Fibroblast of skin of back (primary cell): Measurements from ENCODE around the gene GTF2IRD1.
A peak's percentile ranks its signal among the peaks of the same experiment; 100 is the strongest.
"Not testable (repeated sequence)": the region's sequence is repeated elsewhere in the genome, so short reads cannot be mapped to it uniquely, and the experiment has no call there.

ENCODE experiments used
- DNase-seq: peaks from one replicate; pipeline ENCODE4 v3.0.0-alpha.2; 2013

The GTF2IRD1 gene

DNA sequence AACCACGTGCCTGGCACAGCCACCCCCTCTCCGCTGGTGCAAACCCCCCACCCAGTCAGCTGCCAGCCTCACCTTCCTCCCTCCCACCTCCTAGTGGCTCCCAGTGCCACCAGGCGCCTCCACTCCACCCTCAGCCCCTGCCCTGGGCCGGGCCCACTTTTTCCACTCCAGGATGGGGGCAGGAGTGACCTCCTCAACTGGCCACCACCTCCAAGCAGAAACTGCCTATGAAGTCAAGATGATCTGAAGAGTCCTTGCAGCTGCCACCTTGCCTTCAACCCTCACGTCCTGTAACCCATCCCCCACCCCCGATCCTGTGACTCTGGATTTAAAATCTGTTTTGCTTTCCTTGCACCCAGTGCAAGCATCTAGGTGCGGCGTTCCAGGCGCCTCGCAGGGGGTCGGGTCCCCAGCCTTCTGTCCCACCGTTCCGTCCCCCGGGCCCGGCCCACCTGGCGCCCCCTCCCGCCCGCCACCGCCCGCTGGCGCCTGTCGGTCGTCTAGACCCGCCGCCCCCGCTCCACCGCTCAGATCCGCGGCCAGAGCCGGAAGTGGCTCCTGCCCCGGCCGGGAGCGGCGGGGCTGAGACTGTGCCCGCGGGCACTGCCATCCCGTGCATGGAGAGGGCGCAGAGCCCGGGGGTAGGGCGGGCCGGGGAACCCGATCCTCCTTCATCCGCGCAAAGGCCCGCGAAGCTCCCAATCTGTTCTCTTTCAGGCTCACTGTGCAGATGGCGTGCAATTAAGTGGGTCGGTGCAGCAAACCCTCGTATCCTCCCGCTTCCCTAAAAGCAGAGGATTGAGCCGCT is 152.6 kb downstream of the GTF2IRD1 start:
- DNase-seq = peak; percentile 30

DNA sequence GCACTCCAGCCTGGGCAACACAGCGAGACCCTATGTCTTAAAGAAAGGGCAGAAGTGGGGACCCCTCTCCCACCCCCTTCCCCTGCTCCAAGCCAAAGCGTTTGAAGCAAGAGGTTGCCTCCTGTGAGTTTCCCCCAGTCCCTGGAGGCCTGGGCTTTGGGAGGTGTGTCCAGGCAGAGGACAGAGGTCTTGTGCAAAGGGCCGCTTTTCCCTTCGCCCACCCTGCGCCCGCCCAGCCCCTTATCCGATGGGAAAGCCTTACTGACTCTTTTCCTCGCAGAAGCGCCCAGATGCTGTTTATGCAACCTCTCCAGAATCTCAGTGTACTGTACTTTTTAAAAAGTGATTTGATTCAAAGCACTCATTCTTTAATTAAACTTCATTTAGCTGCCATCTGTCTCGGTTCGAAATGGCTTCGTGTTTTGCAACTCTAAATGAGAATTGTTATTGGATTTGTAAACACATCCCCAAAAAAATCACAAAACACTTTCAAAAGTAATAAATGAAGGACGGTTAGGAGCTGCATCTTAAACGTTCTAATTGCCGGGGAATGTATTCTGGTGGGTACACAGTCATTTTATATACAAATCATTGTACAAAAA is 153.3 kb downstream of the GTF2IRD1 start:
- DNase-seq = no peak

DNA sequence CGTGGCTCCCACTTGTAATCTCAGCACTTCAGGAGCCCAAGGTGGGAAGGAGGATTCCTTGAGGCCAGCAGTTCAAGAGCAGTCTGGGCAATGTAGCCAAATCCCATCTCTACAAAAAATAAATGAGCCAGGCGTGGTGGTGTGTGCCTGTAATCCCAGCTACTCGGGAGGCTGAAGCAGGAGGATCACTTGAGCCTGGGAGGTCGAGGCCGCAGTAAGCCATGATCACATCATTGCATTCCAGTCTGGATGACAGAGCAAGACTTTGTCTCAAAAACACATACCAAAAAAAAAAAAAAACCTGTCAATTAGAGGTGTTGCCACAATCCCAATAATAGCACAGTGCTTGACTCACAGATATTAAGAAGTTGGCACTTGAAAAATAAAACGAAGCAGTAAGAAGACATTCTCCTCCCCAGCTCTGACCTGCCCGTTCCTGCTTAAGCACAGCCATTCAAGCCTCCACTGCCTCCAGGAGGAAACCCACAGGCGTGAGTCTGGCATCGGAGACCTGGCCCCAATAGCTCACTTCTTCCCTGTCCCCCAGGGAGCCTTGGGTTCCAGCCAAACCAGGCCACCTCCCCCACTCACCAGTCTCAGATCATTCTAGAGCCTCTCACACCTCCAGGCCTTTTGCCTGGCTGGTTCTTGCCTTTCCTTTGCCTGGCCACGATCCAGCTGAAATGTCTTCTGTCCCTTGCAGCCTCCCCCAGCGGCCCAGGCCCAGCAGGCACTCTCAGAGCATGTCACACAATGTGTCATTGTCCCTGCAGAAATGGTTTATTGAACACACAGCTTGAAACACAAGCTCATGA is 158.5 kb downstream of the GTF2IRD1 start:
- peak; percentile 53 for DNase-seq

DNA sequence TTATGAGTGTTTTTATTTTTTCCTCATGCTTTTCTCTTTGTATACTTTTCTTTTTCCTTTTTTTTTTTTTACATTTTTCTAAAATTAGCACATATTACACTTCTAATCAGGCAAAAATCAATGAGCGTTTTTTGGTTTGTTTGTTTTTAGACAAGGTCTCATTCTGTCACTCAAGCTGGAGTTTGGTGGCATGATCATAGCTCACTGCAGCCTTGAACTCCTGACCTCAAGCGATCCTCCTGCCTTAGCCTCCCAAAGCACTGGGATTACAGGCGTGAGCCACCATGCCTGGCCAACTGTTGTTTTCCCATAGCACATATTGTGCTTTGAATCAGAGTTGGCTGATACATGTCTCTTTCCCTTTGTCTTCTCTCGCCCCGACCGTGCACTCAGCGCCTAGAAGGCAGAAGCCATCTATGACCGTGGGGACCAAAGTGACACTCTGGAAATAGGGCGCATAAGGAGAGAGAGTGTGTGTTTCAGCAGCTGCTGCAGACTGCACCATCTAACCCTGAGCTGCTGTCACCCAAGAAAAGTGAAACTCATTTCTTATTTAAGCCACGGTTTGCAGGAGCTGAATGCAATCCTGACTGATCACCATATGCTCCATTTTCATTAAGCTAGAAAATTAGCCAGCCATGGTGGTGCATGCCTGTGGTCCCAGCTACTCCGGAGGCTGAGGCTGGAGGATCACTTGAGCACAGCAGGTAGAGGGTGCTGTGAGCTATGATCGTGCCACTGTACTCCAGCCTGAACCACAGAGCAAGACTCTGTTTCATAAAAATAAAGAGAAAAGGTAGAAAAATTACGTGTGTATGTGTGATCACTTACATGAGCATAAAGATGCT is 162.5 kb downstream of the GTF2IRD1 start:
- no peak for DNase-seq

DNA sequence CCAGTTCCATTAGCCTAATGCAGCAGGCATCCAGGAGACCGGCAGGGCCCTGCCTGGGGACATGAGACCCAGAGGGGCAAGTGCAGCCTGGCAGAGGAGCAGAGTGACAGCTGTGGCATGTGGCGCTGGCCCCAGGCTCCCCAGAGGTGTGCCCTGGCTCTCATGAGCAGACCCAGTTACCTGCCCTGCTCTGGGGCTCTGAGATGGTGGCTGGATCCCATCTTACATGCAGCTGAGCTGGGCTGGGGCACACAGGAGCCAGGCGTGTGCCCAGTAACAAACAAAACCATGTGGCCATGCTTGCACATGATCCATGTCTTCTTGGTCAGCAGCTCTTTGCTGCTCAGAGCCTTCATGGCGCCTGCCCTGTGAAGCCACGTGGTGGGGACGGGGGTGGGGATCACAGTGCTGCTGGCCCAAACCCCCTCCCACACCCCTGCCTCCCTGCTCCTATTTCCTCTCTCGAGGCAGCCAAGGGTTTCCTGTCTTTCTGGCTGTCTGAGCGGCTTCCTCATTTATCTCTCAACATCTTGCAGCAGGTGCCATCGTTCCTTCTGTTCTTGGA is 163.6 kb downstream of the GTF2IRD1 start:
- no peak for DNase-seq

DNA sequence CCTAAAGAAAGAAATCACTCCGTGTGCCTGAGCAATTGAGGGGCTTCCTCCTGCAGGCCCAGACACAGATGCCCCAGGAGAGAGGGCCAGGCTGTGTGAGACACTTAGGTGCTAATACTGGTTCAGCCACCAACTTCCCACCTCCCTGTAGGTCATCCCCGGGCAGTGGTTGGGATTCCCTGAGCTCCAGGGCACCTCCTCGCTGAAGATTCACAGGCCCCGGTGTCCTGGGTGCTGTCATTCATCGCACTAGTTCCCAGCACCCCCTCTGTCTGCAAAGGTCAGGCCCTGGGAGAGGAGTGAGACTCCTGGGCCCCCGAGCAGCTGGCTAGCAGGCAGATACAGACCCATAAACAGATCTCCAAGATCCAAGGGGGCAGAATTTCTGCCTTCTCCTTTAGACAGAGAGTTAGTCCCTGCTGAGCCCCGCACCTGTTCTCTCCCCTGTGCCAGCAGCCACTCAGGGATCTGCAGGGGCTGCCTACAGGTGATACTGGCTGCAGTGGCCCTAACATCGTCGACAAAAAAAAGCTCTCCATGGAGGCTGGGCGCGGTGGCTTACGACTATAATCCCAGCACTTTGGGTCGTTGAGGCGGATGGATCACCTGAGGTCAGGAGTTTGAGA is 165.6 kb downstream of the GTF2IRD1 start:
- no peak for DNase-seq

DNA sequence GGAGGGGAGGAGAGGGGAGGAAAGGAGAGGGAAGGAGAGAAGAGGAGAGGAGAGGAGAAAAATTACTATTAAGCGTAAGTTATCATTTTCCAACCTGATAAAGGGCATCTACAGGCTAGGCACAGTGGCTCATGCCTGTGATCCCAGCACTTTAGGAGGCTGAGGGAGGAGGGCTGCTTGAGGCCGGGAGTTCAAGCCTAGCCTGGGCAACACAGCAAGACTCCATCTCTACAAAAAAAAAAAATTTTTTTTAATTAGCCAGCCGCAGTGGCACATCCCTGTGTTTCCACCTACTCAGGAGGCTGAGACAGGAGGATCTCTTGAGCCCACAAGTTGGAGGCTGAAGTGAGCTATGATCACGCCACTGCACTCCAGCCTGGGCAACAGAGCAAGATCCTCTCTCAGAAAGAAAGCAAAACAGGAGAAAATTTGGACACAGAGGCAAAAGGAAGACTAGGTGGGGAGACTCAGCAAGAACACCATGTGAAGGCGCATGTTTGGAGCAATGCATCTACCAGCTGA is 168.6 kb downstream of the GTF2IRD1 start:
- DNase-seq = no peak

DNA sequence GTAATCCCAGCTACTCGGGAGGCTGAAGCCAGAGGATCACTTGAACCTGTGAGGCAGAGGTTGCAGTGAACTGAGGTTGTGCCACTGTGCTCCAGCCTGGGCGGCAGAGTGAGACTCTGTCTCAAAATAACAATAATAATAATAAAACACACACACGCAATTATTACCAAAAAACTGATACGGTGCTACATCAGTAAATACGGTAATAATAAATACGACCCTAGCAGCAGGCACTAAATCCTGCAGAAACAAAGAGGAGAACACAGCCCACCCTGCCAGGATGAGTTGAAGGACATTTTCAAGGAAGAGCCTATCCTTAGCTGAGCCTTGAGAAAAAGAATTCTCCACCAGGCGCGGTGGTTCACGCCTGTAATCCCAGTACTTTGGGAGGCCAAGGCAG is 169.4 kb downstream of the GTF2IRD1 start:
- DNase-seq = no peak

DNA sequence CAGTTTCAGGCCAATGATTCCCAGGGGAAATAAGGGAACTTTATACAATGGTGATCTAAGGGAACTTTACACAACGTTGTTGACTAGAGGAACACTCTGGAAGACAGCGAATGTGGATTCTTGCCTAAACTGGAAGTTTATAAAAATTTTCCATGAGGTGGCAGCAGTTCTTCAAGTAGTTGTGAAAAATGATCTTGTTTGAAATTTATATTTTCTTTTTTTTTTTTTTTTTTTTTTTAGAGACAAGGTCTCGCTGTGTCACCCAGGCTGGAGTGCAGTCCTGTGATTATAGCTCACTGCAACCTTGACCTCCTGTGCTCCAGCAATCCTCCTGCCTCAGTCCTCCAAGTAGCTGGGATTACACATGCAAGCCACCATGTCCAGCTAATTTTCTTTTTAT is 171.7 kb downstream of the GTF2IRD1 start:
- DNase-seq = peak; percentile 53

DNA sequence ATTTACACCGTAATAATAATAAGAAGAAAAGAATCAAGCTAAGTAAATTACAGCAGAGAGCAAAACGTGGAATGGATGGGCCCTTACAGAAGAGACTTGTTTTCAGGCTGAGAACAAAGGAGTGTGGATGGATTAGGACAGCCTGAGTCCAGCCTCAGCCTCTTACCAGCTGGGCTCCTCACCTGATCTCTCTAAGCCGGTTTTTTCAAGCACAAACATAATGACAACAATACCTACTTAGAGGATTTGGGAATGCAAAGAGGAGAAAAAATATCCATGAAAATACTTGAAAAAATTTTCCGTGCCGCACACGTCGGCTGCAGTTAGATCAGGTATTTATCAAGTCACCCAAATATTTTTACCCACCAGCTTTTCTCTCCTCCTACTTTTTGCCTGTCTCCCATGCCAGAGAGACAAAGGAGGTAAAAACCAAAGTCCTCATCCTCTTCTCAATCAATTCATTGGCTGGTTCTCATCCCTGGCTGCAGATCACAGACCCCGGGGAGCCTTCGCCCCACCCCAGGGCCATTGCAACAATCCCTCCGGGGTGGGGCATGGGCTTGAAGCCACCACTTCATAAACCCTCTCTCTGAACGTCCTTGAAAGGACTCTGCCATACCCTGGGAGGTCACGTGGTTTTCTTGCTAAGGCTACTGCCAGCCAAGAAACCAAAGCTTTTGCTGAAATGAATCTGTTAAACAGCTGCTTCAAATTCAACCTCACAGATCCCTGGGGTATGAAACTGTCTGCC is 174.1 kb downstream of the GTF2IRD1 start:
- peak; percentile 27 for DNase-seq

DNA sequence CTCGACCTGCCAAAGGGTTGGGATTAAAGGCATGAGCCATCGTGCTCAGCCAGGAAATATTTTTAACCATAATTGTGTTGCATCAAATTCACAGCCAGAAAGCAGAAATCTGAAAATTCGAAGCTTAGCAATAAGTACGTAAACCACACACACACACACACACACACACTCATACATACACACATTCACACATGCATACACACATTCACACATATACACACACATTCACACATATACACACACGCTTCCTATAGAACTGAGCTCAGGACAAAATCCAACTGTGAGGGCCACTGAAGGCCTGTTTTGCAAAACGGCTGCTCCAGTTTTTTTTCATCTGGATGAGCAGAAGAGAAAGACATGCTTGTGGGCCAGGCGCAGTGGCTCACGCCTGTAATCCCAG is 178.8 kb downstream of the GTF2IRD1 start:
- DNase-seq = no peak

DNA sequence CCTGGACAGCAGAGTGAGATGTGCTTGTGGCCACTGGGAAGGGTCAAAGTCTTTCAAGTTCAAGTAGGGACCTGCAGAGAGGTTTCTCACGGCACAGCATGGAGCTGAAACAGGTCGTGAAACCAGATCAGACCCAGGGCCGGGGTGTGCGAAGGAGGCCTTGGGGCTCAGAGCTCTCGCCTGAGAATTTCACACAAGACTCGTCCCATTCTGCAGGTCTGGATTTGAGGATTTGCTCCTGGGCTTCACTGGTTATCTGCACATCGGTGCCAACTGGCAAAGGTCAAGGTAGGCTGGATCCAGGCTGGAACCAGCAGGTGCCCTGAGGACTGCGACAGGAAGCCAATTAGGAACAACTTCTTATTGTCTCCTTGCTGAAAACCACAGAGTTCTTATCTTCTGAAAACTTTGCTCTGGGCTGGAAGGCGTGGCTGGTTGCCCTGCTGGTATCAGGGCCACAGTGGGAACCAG is 179.8 kb downstream of the GTF2IRD1 start:
- DNase-seq = no peak

DNA sequence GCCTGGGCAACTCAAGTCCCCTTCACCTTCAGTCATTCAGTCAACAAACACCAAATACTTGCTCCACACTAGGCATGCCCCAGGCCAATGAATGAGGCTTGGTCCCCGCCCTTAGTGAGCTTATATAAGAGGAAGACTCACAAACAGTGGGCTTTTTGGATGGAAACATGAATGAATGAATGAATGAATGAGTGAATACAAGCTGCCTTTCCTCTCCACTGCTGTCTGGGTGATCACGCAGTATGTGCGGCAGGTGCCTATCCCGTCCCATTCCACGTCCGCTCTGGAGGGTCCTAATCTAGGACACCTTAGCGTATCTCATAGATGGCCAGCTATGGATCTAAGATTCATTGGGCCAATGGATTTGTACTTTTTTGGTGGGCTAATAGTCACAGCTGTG is 184.0 kb downstream of the GTF2IRD1 start:
- no peak for DNase-seq

DNA sequence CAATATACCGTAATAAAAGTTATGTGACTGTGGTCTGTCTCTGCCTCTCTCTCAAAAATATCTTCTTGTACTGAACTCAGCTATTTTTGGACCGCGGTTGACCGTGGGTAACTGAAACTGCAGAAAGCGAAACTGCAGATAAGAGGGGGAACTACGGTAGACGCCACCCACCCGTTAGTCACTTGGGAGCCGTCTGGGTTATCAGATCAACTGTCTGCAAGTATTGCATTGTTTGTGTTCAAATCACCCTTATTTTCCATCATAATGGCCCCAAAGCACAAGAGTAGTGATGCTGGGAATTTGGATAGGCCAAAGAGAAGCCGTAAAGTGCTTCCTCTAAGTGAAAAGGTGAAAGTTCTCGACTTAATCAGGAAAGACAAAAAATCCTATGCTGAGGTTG is 196.3 kb downstream of the GTF2IRD1 start:
- DNase-seq = peak; percentile 45

DNA sequence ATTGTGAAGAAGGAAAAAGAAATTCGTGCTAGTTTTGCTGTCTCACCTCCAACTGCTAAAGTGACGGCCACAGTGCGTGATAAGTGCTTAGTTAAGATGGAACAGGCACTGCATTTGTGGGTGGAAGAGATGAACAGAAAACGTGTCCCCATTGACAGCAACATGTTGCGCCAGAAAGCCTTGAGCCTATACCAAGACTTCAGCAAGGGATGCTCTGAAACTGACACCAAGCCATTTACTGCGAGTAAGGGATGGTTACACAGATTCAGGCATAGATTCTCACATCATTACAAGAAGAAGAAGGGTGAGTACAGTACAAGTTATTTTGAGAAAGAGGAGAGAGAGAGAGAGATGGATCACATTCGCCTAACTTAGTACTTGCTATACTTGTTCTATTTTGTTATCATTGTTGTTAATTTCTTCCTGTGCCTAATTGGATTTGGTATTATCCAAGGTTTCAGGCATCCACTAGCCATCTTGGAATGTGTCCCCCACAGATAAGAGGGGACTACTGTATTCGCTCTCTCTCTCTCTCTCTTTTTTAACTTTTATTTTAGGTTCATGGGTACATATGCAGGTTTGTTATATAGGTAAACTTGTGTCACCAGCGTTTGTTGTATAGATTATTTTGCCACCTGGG is 196.9 kb downstream of the GTF2IRD1 start:
- not testable (repeated sequence) for DNase-seq

DNA sequence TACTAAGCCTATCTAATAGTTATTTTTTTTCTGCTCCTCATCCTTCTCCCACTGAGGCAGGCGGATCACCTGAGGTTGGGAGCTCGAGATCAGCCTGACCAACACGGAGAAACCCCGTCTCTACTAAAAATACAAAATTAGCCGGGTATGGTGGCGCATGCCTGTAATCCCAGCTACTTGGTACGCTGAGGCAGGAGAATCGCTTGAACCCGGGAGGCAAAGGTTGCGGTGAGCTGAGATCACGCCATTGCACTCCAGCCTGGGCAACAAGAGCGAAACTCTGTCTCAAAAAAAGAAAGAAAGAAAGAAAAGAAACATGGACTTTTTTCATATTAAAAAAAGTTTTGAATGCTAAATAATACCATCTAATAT is 197.4 kb downstream of the GTF2IRD1 start:
- not testable (repeated sequence) for DNase-seq
